Neuronal stem cell (in vitro differentiated cells): ENCODE results near the gene MAST3.

Experiments
- DNase-seq: peaks from one replicate; pipeline ENCODE4 v3.0.0-alpha.2; 2013; ENCODE audit warnings: low spot score
- H2AFZ ChIP-seq: one replicate; pipeline ENCODE4 v1.6.1; 2013; ENCODE audit warnings: mild to moderate bottlenecking, low read length, inconsistent platforms
- H2AK5ac ChIP-seq: 2 replicates; pipeline ENCODE4 v1.6.1; 2013; ENCODE audit warnings: low read depth, mild to moderate bottlenecking, inconsistent platforms, low read length, moderate library complexity, mixed read lengths
- H2BK120ac ChIP-seq: 2 replicates; pipeline ENCODE4 v1.6.1; 2013; ENCODE audit warnings: low read depth, mild to moderate bottlenecking, inconsistent platforms, low read length, moderate library complexity, mixed read lengths
- H2BK12ac ChIP-seq: one replicate; pipeline ENCODE4 v1.6.1; 2013; ENCODE audit warnings: low read length, inconsistent platforms
- H2BK15ac ChIP-seq: 2 replicates; pipeline ENCODE4 v1.6.1; 2013; ENCODE audit warnings: mild to moderate bottlenecking, low read length, inconsistent platforms, mixed read lengths
- H2BK5ac ChIP-seq: one replicate; pipeline ENCODE4 v1.6.1; 2013; ENCODE audit warnings: inconsistent platforms, mild to moderate bottlenecking, low read length, moderate library complexity
- H3K14ac ChIP-seq: one replicate; pipeline ENCODE4 v1.6.1; 2013; ENCODE audit warnings: low read length, inconsistent platforms
- H3K18ac ChIP-seq: 2 replicates; pipeline ENCODE4 v1.6.1; 2013; ENCODE audit warnings: low read length, inconsistent platforms
- H3K23ac ChIP-seq: 2 replicates; pipeline ENCODE4 v1.6.1; 2013; ENCODE audit warnings: low read depth, mild to moderate bottlenecking, mixed read lengths, low read length, inconsistent platforms; ENCODE audit not compliant: poor library complexity
- H3K27ac ChIP-seq: replicated peaks from 3 replicates; pipeline ENCODE4 v1.5.1; 2013; ENCODE audit warnings: low read length, inconsistent platforms
- H3K27me3 ChIP-seq, 3 experiments: 2 replicates each; pipeline ENCODE4 v1.6.1; 2013; ENCODE audit warnings: low read length in 3 of 3, mild to moderate bottlenecking in 2 of 3, inconsistent platforms in 1 of 3, low read depth in 1 of 3, mixed read lengths in 1 of 3, moderate library complexity in 1 of 3; ENCODE audit not compliant: control insufficient read depth in 3 of 3, insufficient read depth in 3 of 3
- H3K36me3 ChIP-seq, 2 donors: replicated peaks in 1 of 2; 2 replicates each; pipeline ENCODE4 v1.6.1; 2013; ENCODE audit warnings: low read length in 2 of 2; ENCODE audit not compliant: control insufficient read depth in 2 of 2, insufficient read depth in 2 of 2
- H3K4ac ChIP-seq: 2 replicates; pipeline ENCODE4 v1.6.1; 2013; ENCODE audit warnings: inconsistent platforms, mild to moderate bottlenecking, low read length, moderate library complexity
- H3K4me1 ChIP-seq, 2 donors: 1 replicate in 1 of 2; 2 replicates in 1 of 2; pipeline ENCODE4 v1.6.1; 2013; ENCODE audit warnings: low read length in 2 of 2, low read depth in 1 of 2; ENCODE audit not compliant: control insufficient read depth in 2 of 2, insufficient read depth in 1 of 2
- H3K4me2 ChIP-seq: one replicate; pipeline ENCODE4 v1.6.1; 2013; ENCODE audit warnings: mild to moderate bottlenecking, low read length, inconsistent platforms; ENCODE audit not compliant: insufficient read depth, poor library complexity, severe bottlenecking
- H3K4me3 ChIP-seq, 2 donors: 2 replicates each; pipeline ENCODE4 v1.5.1; 2013; ENCODE audit warnings: low read length in 2 of 2, mild to moderate bottlenecking in 2 of 2, inconsistent platforms in 1 of 2, moderate library complexity in 1 of 2
- H3K79me1 ChIP-seq: one replicate; pipeline ENCODE4 v1.6.1; 2013; ENCODE audit warnings: low read depth, mild to moderate bottlenecking, inconsistent platforms, low read length, moderate library complexity
- H3K9ac ChIP-seq: one replicate; pipeline ENCODE4 v1.6.1; 2013; ENCODE audit warnings: mild to moderate bottlenecking, low read depth, low read length, inconsistent platforms; ENCODE audit not compliant: poor library complexity
- H3K9me3 ChIP-seq, 2 donors: replicated peaks in 1 of 2; 2 replicates each; pipeline versions ENCODE3 to v1.6.1; 2013; ENCODE audit warnings: low read length in 2 of 2, mild to moderate bottlenecking in 2 of 2, inconsistent platforms in 1 of 2, low read depth in 1 of 2, mixed read lengths in 1 of 2, moderate library complexity in 1 of 2; ENCODE audit not compliant: control insufficient read depth in 2 of 2, insufficient read depth in 1 of 2
- H4K8ac ChIP-seq: one replicate; pipeline ENCODE4 v1.6.1; 2013; ENCODE audit warnings: low read depth, mild to moderate bottlenecking, inconsistent platforms, low read length, moderate library complexity
- H4K91ac ChIP-seq: one replicate; pipeline ENCODE4 v1.6.1; 2013; ENCODE audit warnings: low read length, low read depth, mild to moderate bottlenecking, inconsistent platforms; ENCODE audit not compliant: poor library complexity
- WGBS, 2 donors: extraction: QIAGEN DNeasy Blood & Tissue Kit; methylation state at CpG; one replicate each; pipeline ENCODE4 v1.1.7; 2013; ENCODE audit warnings: missing lambda C conversion rate in 2 of 2, mixed read lengths in 1 of 2; ENCODE audit not compliant: insufficient read length in 2 of 2, insufficient replicate concordance in 1 of 2; ENCODE audit errors: extremely low coverage in 2 of 2; 5-methylcytosine and 5-hydroxymethylcytosine counted together

The MAST3 gene

DNA sequence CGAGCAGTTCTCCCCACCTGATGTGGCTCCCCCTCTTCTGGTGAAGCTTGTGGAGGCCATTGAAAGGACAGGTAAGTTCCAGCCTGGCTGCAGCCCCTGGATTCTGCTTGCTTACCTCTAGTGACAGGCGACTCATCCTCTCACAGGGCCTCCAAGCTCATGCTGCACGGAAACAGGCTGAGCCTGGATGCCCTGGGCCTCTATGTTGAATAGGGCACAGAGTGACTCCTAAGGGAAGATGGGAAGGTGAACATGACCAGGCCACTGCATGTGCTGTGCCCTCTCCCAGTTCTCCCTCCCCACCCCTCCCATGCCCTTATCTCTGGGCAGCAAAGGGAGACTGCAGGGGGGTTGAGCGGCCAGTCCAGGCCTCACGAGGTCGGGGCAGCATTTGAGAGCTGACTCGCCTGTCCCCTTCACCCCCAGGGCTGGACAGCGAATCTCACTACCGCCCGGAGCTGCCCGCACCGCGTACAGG, 63.0 kb downstream of the MAST3 start:
- DNase-seq, result no peak
- H3K4ac ChIP-seq, result peak overlapping the region; percentile 28
- no CpG with 5 or more reads among the region's 13 CpGs for WGBS, 2 donors
- H2BK15ac ChIP-seq, result peak overlapping the region; percentile 31
- H2BK12ac ChIP-seq, result peak overlapping the region; percentile 2
- peaks cover 38 to 54% of the 10 kb centered on the region in 2 donors for H3K36me3 ChIP-seq
- H3K4me3 ChIP-seq, result peak overlapping the region; percentile 24 to 31
- H3K27ac ChIP-seq, result no peak overlapping the region
- peak overlapping the region; percentile 77 for H4K8ac ChIP-seq
- H3K27me3 ChIP-seq, result no peaks in the 10 kb centered on the region
- H2AK5ac ChIP-seq, result peak overlapping the region; percentile 95
- H2AFZ ChIP-seq, result peak overlapping the region; percentile 79
- H2BK120ac ChIP-seq, result peak overlapping the region; percentile 84
- H3K14ac ChIP-seq, result peak overlapping the region; percentile 28
- H3K4me1 ChIP-seq, result peaks cover 8 to 20% of the 10 kb centered on the region in 2 donors
- no peak overlapping the region for H3K4me2 ChIP-seq
- H2BK5ac ChIP-seq, result no peak overlapping the region
- H3K9me3 ChIP-seq, result no peaks in the 10 kb centered on the region
- H3K79me1 ChIP-seq, result peaks cover 7% of the 10 kb centered on the region
- H4K91ac ChIP-seq, result no peak overlapping the region
- H3K9ac ChIP-seq, result peak overlapping the region; percentile 87
- H3K23ac ChIP-seq, result peak overlapping the region; percentile 86
- H3K18ac ChIP-seq, result peak overlapping the region; percentile 90

DNA sequence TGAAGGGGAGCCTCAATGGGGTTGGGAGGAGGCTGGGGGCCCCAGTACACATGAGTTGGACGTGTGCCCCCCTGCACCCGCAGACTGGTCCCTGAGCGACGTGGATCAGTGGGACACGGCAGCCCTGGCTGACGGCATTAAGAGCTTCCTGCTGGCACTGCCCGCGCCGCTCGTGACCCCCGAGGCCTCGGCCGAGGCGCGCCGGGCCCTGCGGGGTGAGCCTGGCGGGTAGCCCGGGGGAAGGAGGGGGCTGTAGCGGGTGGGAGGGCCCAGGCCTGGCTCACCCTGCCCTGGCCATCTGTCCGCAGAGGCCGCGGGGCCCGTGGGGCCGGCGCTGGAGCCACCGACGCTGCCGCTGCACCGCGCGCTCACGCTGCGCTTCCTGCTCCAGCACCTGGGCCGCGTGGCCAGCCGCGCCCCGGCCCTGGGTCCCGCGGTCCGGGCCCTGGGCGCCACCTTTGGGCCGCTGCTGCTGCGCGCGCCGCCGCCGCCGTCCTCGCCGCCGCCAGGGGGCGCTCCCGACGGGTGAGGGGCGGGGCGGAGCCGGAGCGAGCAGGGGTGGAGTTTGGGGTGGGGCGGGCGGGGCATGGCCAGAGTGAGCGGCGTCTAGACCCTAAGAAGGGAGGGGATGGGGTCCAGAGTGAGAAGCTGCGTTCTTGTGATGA, 63.5 kb downstream of the MAST3 start:
- peak overlapping the region; percentile 90 for H3K18ac ChIP-seq
- peak overlapping the region; percentile 84 for H2BK120ac ChIP-seq
- DNase-seq, result peak; percentile 66
- H3K14ac ChIP-seq, result peak overlapping the region; percentile 28
- peaks cover 40 to 58% of the 10 kb centered on the region in 2 donors for H3K36me3 ChIP-seq
- H2AK5ac ChIP-seq, result peak overlapping the region; percentile 95
- H3K23ac ChIP-seq, result peak overlapping the region; percentile 86
- peaks cover 8 to 20% of the 10 kb centered on the region in 2 donors for H3K4me1 ChIP-seq
- H4K91ac ChIP-seq, result no peak overlapping the region
- H3K4me2 ChIP-seq, result peak overlapping the region; percentile 32
- WGBS, 2 donors, result no CpG with 5 or more reads among the region's 66 CpGs
- H2BK5ac ChIP-seq, result no peak overlapping the region
- H3K79me1 ChIP-seq, result peaks cover 7% of the 10 kb centered on the region
- no peaks in the 10 kb centered on the region for H3K9me3 ChIP-seq
- peak overlapping the region; percentile 87 for H3K9ac ChIP-seq
- H3K4me3 ChIP-seq, result peak overlapping the region; percentile 24 to 31
- peak overlapping the region; percentile 79 for H2AFZ ChIP-seq
- H2BK15ac ChIP-seq, result peak overlapping the region; percentile 31
- peak overlapping the region; percentile 2 for H2BK12ac ChIP-seq
- H3K27ac ChIP-seq, result no peak overlapping the region
- H4K8ac ChIP-seq, result peak overlapping the region; percentile 77
- no peaks in the 10 kb centered on the region for H3K27me3 ChIP-seq
- peak overlapping the region; percentile 28 for H3K4ac ChIP-seq

DNA sequence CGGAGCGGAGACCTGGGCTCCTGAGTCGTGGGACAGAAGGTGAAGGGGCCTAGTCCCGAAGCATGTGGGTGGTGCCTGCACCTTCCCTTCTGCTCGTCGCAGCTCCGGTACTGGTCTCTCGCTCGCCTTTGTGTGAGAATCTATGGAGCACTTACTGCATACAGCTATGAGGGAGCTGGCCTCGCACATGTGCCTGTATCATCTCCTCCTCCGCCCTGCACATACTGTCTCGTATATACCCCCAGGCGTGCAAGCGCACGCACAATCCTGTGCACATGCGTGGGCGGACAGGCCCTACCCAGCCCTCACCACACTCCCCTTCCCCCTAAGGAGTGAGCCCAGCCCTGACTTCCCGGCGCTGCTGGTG, 64.0 kb downstream of the MAST3 start:
- Histone ChIP-seq H3K4ac (no peak overlapping the region), H3K9ac (peak overlapping the region; percentile 26), H3K4me1 (peaks cover 8 to 20% of the 10 kb centered on the region in 2 donors), H3K27ac (no peak overlapping the region), H3K27me3 (no peaks in the 10 kb centered on the region), H3K4me3 (peak overlapping the region in 1 of 2 donors; percentile 12), H3K14ac (no peak overlapping the region), H2AK5ac (no peak overlapping the region), H2BK12ac (no peak overlapping the region), H3K18ac (peak overlapping the region; percentile 78), H3K79me1 (peaks cover 3% of the 10 kb centered on the region), H3K36me3 (peaks cover 37 to 58% of the 10 kb centered on the region in 2 donors), H3K9me3 (no peaks in the 10 kb centered on the region), H2BK5ac (no peak overlapping the region), H4K8ac (no peak overlapping the region), H3K23ac (peak overlapping the region; percentile 8), H4K91ac (no peak overlapping the region), H2BK15ac (no peak overlapping the region), H2BK120ac (no peak overlapping the region), H2AFZ (no peak overlapping the region), H3K4me2 (peak overlapping the region; percentile 21)
- DNase-seq, result no peak
- WGBS, 2 donors, result no CpG with 5 or more reads among the region's 19 CpGs

DNA sequence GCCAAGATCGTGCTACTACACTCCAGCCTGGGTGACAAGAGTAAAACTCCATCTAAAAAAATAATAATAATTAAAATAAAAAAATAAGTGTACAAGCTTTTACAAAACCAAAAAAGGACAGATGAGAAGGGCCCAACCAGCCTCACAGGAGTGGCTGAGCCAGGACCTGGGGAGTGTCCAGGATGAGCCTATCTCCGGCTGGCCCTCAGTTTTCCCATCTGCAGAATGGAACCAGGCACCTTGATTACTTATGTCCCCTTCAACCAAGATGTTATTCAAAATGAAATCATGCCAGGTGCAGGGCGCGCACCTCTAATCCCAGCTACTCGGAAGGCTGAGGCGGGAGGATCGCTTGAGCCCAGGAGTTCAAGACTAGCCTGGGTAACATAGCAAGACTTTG, 66.5 kb downstream of the MAST3 start:
- H4K8ac ChIP-seq, result no peak overlapping the region
- H3K27ac ChIP-seq, result no peak overlapping the region
- H3K14ac ChIP-seq, result no peak overlapping the region
- H3K23ac ChIP-seq, result no peak overlapping the region
- no peak overlapping the region for H3K4me2 ChIP-seq
- H2BK5ac ChIP-seq, result no peak overlapping the region
- no peak overlapping the region for H2AFZ ChIP-seq
- no peaks in the 10 kb centered on the region for H3K9me3 ChIP-seq
- no peak overlapping the region for H3K4me3 ChIP-seq
- H3K4me1 ChIP-seq, result peaks cover 4 to 8% of the 10 kb centered on the region in 2 donors
- no CpG with 5 or more reads among the region's 7 CpGs for WGBS, 2 donors
- H2BK12ac ChIP-seq, result no peak overlapping the region
- H3K4ac ChIP-seq, result no peak overlapping the region
- H3K9ac ChIP-seq, result no peak overlapping the region
- no peak for DNase-seq
- H3K27me3 ChIP-seq, result no peaks in the 10 kb centered on the region
- peaks cover 48 to 73% of the 10 kb centered on the region in 2 donors for H3K36me3 ChIP-seq
- no peak overlapping the region for H4K91ac ChIP-seq
- H2AK5ac ChIP-seq, result no peak overlapping the region
- H3K18ac ChIP-seq, result no peak overlapping the region
- peaks cover 6% of the 10 kb centered on the region for H3K79me1 ChIP-seq
- no peak overlapping the region for H2BK15ac ChIP-seq
- H2BK120ac ChIP-seq, result no peak overlapping the region
